Measurements from ENCODE around the gene HK2.

DNA sequence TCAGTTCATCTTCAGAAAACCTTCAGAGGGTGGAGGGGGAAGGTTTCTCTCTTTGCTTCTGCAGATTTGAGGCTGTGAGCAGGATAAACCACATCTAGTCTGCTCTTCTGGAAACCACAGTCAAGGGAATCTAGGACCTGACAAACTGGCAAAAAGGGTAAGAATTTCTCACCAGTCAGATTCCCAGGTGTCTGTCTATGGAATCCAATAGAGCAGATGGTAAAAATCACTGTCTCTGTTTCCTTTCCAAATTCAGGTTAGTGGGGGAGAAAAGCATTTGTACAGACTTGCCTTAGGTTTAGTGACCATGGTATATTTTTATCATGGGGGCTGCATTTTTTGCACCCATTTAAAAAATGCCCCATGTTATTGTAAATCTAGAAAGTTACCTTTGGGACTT lies 62.3 kb downstream of the HK2 start:
- TF ChIP-seq CTCF (IDR thresholded peaks at IDR 0.05) (no peak), POLR2A (IDR thresholded peaks at IDR 0.05) (no peak)
